Measurements from ENCODE around the gene ACOX2. TPM values are rescaled to one million over a fixed set of nuclear protein-coding genes. Genes with fewer than 3 reads are reported as not detected.

Gene ACOX2
- total RNA-seq, 1 donor: 19.2 TPM

DNA sequence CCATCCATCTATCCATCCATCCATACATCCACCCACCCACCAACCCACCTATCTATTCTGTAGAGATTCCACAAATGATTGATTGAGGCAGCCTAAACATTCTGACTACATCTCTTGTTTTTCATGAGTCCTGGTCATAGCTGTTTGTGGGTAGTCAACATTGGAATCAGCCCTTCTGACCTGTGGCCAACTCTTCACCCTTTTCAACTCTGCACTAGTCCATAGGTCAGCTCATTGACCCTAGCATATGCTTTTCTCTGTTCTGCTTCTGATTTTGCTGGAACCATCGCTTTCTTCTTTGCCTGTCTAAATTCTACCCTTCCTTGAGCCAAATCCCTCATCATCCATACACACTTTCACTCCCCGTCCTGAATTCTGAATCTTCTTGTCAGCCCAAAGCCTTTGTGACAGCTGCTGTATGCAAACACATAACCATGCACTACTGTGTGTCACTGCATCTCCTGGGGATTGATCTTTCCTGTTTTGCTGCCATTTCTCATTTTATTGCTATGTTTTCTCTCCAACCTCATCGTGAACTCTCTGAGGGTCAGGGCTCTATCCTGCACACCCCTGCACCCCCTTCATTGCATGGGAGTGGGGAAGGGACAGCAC, 61.9 kb downstream of the ACOX2 start:
- TF ChIP-seq, protein P1, sequence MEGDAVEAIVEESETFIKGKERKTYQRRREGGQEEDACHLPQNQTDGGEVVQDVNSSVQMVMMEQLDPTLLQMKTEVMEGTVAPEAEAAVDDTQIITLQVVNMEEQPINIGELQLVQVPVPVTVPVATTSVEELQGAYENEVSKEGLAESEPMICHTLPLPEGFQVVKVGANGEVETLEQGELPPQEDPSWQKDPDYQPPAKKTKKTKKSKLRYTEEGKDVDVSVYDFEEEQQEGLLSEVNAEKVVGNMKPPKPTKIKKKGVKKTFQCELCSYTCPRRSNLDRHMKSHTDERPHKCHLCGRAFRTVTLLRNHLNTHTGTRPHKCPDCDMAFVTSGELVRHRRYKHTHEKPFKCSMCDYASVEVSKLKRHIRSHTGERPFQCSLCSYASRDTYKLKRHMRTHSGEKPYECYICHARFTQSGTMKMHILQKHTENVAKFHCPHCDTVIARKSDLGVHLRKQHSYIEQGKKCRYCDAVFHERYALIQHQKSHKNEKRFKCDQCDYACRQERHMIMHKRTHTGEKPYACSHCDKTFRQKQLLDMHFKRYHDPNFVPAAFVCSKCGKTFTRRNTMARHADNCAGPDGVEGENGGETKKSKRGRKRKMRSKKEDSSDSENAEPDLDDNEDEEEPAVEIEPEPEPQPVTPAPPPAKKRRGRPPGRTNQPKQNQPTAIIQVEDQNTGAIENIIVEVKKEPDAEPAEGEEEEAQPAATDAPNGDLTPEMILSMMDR (IDR thresholded peaks at IDR 0.05; ENCODE audit: insufficient read depth, low read length): no peak
- DNase-seq (ENCODE audit: low read depth): no peak
- H3K4me3 ChIP-seq (ENCODE audit: low read depth, low read length): no peak overlapping the region

- H3K4me3 ChIP-seq (ENCODE audit: low read depth, low read length): no peak overlapping the region
- TF ChIP-seq, protein P1 (IDR thresholded peaks at IDR 0.05; ENCODE audit: insufficient read depth, low read length): peak; percentile 7
- DNase-seq (ENCODE audit: low read depth): no peak
Measured at GRCh38 chr3:58474348-58474911, 62.6 kb downstream of the ACOX2 start.

DNA sequence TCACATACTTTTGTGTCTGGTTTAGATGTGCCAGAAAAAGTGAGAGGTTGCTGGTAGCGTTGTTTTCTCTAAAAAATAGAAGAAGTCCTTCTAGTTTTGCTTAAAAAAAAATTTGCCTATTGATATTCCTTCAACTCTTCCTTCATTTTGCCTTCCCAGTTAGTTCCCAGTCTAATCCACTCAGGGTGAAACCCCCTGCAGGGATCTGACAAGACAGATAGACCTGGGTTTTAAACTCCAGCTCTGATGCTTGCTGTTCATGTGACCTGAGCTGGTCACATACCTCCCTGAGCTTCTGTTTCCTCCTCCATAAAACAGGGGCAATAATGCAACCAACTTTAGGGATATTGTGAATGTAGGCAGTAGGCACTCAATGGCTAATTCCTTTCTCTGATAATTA, 63.7 kb downstream of the ACOX2 start:
- TF ChIP-seq, protein P1 (IDR thresholded peaks at IDR 0.05; ENCODE audit: insufficient read depth, low read length): no peak
- no peak for DNase-seq (ENCODE audit: low read depth)
- H3K4me3 ChIP-seq (ENCODE audit: low read depth, low read length): no peak overlapping the region

GRCh38 chr3:58471025-58471887, 65.7 kb downstream of the ACOX2 start:
- H3K4me3 ChIP-seq (ENCODE audit: low read depth, low read length): no peak overlapping the region
- peak; percentile 85 for DNase-seq (ENCODE audit: low read depth)
- TF ChIP-seq, protein P1 (IDR thresholded peaks at IDR 0.05; ENCODE audit: insufficient read depth, low read length): no peak

- TF ChIP-seq, protein P1 (IDR thresholded peaks at IDR 0.05; ENCODE audit: insufficient read depth, low read length): no peak
- no peak for DNase-seq (ENCODE audit: low read depth)
- H3K4me3 ChIP-seq (ENCODE audit: low read depth, low read length): no peak overlapping the region
Measured at GRCh38 chr3:58470363-58471024, 66.5 kb downstream of the ACOX2 start.

- TF ChIP-seq, protein P1 (IDR thresholded peaks at IDR 0.05; ENCODE audit: insufficient read depth, low read length): no peak
- no peak overlapping the region for H3K4me3 ChIP-seq (ENCODE audit: low read depth, low read length)
- no peak for DNase-seq (ENCODE audit: low read depth)
Measured at GRCh38 chr3:58469096-58469495, 67.9 kb downstream of the ACOX2 start.
